ENCODE results near the gene DNAH8. TPM values are rescaled to one million over a fixed set of nuclear protein-coding genes. Genes with fewer than 3 reads are reported as not detected.

Gene DNAH8
- total and polyA plus RNA-seq, 3 donors from 2014 or later = 17.2 to 23.7 (median 19.0) TPM

DNA sequence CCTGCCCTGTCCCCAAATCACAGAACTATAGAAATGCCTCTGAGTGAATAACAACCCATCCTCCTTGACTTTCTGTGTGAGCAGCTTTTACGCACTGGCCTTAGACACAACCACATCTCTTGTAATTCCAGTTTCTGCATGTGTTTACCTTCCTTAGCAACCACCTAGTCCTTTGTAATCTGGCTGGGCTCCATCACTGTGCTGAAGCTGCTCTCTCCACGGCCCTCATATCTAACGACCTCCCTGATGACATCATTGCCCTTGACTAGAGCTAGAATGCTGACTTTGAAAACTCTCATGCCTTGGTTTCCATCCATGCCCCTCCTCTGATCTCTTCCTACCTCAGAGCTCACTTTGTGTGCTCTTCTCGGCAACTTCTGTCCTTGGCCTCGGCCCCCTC is 303.0 kb downstream of the DNAH8 start:
- H3K4me1 ChIP-seq = no peaks in the 10 kb centered on the region
- no peaks in the 10 kb centered on the region for H3K36me3 ChIP-seq (ENCODE audit: low read depth, missing control alignments)
- DNase-seq = no peak
- no peaks in the 10 kb centered on the region for H3K27me3 ChIP-seq
- intact Hi-C loops (cut with DNase I; ENCODE audit: low total_unique reads) = no loop called here
- WGBS, 2 donors = 66 to 72% methylated on average over 5 of the region's 5 CpGs
- H3K27ac ChIP-seq = no peak overlapping the region
- TF ChIP-seq POLR2A (IDR thresholded peaks at IDR 0.05) = no peak
- TF ChIP-seq, protein P1, sequence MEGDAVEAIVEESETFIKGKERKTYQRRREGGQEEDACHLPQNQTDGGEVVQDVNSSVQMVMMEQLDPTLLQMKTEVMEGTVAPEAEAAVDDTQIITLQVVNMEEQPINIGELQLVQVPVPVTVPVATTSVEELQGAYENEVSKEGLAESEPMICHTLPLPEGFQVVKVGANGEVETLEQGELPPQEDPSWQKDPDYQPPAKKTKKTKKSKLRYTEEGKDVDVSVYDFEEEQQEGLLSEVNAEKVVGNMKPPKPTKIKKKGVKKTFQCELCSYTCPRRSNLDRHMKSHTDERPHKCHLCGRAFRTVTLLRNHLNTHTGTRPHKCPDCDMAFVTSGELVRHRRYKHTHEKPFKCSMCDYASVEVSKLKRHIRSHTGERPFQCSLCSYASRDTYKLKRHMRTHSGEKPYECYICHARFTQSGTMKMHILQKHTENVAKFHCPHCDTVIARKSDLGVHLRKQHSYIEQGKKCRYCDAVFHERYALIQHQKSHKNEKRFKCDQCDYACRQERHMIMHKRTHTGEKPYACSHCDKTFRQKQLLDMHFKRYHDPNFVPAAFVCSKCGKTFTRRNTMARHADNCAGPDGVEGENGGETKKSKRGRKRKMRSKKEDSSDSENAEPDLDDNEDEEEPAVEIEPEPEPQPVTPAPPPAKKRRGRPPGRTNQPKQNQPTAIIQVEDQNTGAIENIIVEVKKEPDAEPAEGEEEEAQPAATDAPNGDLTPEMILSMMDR (IDR thresholded peaks at IDR 0.05) = no peak
- no peak overlapping the region for H3K4me3 ChIP-seq
- no peaks in the 10 kb centered on the region for H3K9me3 ChIP-seq

DNA sequence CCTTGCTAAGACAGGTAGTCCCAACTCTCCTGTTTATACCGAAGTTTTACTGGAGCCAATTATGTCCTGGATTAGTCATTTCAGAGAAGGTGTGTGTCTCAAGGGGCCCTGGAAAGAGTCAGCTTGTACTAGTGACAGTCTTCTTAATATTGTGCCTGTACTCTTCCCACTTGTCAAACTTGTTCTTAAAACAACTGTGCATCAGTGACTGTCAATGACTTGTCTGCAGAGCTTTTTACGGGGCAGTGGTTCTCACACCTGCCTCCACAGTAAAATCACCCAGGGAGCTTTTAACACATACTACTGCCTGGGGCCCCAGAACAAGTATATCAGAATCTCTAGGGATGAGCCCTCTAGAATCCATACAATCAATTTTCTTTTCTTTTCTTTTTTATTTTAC is 305.0 kb downstream of the DNAH8 start:
- no peak overlapping the region for H3K27ac ChIP-seq
- H3K4me3 ChIP-seq = no peak overlapping the region
- intact Hi-C loops (cut with DNase I; ENCODE audit: low total_unique reads) = no loop called here
- no peaks in the 10 kb centered on the region for H3K36me3 ChIP-seq (ENCODE audit: low read depth, missing control alignments)
- no peaks in the 10 kb centered on the region for H3K9me3 ChIP-seq
- H3K4me1 ChIP-seq = no peaks in the 10 kb centered on the region
- no peak for DNase-seq
- 80 to 89% methylated on average over 2 of the region's 2 CpGs for WGBS, 2 donors
- no peak for TF ChIP-seq POLR2A (IDR thresholded peaks at IDR 0.05)
- TF ChIP-seq, protein P1 (IDR thresholded peaks at IDR 0.05) = no peak
- H3K27me3 ChIP-seq = no peaks in the 10 kb centered on the region

DNA sequence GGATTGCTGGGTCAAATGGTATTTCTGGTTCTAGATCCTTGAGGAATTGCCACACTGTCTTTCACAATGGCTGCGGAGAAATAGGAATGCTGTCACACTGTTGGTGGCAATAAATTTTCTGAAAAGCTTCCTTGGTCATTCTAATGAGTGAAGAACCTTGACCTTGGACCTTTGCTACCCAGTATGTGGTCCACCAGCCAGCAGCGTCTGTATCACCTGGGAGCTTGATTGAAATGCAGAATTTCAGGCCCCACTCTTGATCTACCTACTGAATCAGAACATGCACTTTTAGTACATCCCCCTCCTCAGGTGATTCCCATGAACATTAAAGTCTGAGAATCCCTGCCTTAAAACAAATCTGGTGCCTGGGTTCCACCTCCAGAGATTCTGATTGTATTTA is 305.9 kb downstream of the DNAH8 start:
- TF ChIP-seq POLR2A (IDR thresholded peaks at IDR 0.05) = no peak
- TF ChIP-seq, protein P1 (IDR thresholded peaks at IDR 0.05) = no peak
- Histone ChIP-seq H3K4me3 (no peak overlapping the region), H3K36me3 (ENCODE audit: low read depth, missing control alignments) (no peaks in the 10 kb centered on the region), H3K9me3 (no peaks in the 10 kb centered on the region), H3K27ac (no peak overlapping the region), H3K27me3 (no peaks in the 10 kb centered on the region), H3K4me1 (no peaks in the 10 kb centered on the region)
- whole genome bisulfite sequencing, 2 donors = 82 to 85% methylated on average over 2 of the region's 2 CpGs
- intact Hi-C loops (cut with DNase I; ENCODE audit: low total_unique reads) = no loop called here
- no peak for DNase-seq

DNA sequence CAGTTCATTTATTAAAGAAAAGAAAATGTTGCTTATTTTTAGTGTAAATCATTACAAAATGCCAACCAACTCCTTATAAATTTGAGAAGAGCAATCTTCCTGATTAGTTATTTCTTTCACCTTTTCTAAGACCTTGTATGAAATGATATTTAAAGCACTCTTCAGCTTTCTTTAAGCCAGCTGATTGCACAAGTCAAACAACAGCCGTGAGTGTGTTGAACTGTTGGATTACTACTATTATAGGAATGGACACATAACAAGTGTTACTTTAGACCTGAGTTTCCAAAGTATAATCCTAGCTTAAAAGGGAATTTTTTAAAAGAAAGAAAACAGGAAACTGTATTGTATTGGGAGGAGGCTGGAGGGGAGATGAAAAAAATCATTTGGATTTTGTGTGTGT is 306.7 kb downstream of the DNAH8 start:
- H3K36me3 ChIP-seq (ENCODE audit: low read depth, missing control alignments) = no peaks in the 10 kb centered on the region
- no peak overlapping the region for H3K4me3 ChIP-seq
- no peaks in the 10 kb centered on the region for H3K4me1 ChIP-seq
- H3K27me3 ChIP-seq = no peaks in the 10 kb centered on the region
- DNase-seq = no peak
- no peaks in the 10 kb centered on the region for H3K9me3 ChIP-seq
- WGBS, 2 donors = 88 to 92% methylated on average over 1 of the region's 1 CpG
- intact Hi-C loops (cut with DNase I; ENCODE audit: low total_unique reads) = no loop called here
- no peak overlapping the region for H3K27ac ChIP-seq
- no peak for TF ChIP-seq POLR2A (IDR thresholded peaks at IDR 0.05)
- TF ChIP-seq, protein P1 (IDR thresholded peaks at IDR 0.05) = no peak

DNA sequence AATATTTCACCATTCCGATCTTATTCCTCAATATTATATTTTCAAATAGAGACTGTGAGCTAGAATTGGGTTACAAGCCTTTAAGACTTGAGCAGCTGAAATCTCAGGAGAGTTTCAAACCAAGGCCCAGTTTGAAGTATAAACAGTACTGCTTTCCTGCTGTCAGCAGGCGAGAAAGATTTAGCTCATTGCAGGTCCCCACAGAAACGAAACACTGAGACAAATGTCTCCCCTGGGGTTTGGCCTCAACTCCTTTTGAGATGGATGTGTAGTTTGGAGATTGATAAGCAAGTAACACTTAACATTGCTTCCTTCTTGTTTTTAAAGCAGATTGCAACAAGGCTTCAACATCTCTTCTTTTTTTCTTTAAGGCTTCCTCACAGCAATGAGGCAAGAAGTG is 311.1 kb downstream of the DNAH8 start:
- TF ChIP-seq, protein P1 (IDR thresholded peaks at IDR 0.05) = no peak
- no peak for TF ChIP-seq POLR2A (IDR thresholded peaks at IDR 0.05)
- Histone ChIP-seq H3K4me3 (no peak overlapping the region), H3K4me1 (no peaks in the 10 kb centered on the region), H3K9me3 (no peaks in the 10 kb centered on the region), H3K36me3 (ENCODE audit: low read depth, missing control alignments) (no peaks in the 10 kb centered on the region), H3K27ac (no peak overlapping the region), H3K27me3 (no peaks in the 10 kb centered on the region)
- DNase-seq = no peak
- 57 to 61% methylated on average over 3 of the region's 3 CpGs for WGBS, 2 donors
- intact Hi-C loops (cut with DNase I; ENCODE audit: low total_unique reads) = no loop called here

Data from testis (tissue), 3 donors.